ENCODE data around the gene CCDC112.

GRCh38 chr5:115298811-115299210 lies 2.4 kb upstream of the CCDC112 start:
- TF ChIP-seq POLR2A (IDR thresholded peaks at IDR 0.05) (no peak), CTCF (IDR thresholded peaks at IDR 0.05) (no peak)

All from thyroid gland (tissue), 4 donors.